ENCODE results near the gene IRX2. TPM values are rescaled to one million over a fixed set of nuclear protein-coding genes. Genes with fewer than 3 reads are reported as not detected.

The IRX2 gene
- total and polyA plus RNA-seq, 2 of the 8 experiments (the other 6 are each of a cell fraction or from before 2014, with no cell fraction given), result 23.4 to 40.4 TPM

DNA sequence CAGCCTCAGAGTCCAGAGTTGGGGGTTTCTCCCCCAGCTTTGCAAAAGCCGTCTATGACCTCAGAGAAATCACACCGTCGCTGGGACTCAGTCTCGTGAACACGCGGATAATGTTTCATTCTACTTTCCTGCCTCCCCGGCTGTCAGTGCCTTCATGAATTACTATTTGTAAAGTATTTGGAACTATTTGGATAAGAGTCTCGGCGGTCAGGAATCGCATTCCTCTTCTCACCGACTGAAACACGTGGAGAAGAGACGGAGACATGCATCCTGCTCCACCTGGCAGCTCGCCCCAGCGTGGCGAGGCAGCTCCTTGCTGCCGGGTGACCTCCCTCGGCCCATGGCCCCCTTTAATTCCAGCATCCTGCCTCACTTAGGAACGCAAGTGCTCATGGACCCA is 23.9 kb downstream of the IRX2 start:
- Histone ChIP-seq H3K9me3 (ENCODE audit: insufficient read depth in 2 of 2, low read depth in 1 of 2, low read length in 1 of 2) (no peaks in the 10 kb centered on the region), H3K4ac (replicated peaks; ENCODE audit: insufficient read length, low read depth, low read length) (no peak overlapping the region), H3K56ac (replicated peaks; ENCODE audit: insufficient read length, low read depth, low read length) (no peak overlapping the region), H3K4me1 (replicated peaks in 1 of 4; ENCODE audit: control insufficient read depth in 3 of 4, insufficient read depth in 4 of 4, low read length in 3 of 4) (no peaks in the 10 kb centered on the region; a peak in 1 of 7 replicates), H4K91ac (replicated peaks; ENCODE audit: insufficient read length, low read length) (no peak overlapping the region), H3K4me3 (ENCODE audit: extremely low read depth in 1 of 4, insufficient read depth in 2 of 4, low read depth in 3 of 4, low read length in 4 of 4) (no peak overlapping the region), H2BK120ac (replicated peaks; ENCODE audit: low read depth, low read length) (no peak overlapping the region), H3K23ac (ENCODE audit: insufficient read length) (no peak overlapping the region), H4K8ac (ENCODE audit: extremely low read depth, insufficient read depth, low read length) (no peak overlapping the region), H3K18ac (ENCODE audit: extremely low read depth, low read length) (no peak overlapping the region), H3K36me3 (ENCODE audit: control insufficient read depth in 2 of 4, insufficient read depth in 4 of 4, low read length in 3 of 4) (no peaks in the 10 kb centered on the region), H2AK5ac (ENCODE audit: low read depth, low read length) (no peak overlapping the region), H3K14ac (ENCODE audit: insufficient read length) (no peak overlapping the region), H2BK15ac (ENCODE audit: low read length) (no peak overlapping the region), H3K9ac (replicated peaks in 1 of 4; ENCODE audit: extremely low read depth in 1 of 4, low read depth in 3 of 4, low read length in 3 of 4) (no peak overlapping the region), H3K79me1 (ENCODE audit: low read depth, low read length) (no peaks in the 10 kb centered on the region), H2BK12ac (ENCODE audit: low read depth, low read length) (no peak overlapping the region), H2AFZ (ENCODE audit: low read length) (no peak overlapping the region), H3K27me3 (replicated peaks in 1 of 4; ENCODE audit: control insufficient read depth in 3 of 4, extremely low read depth in 1 of 4, insufficient read depth in 3 of 4, low read length in 3 of 4) (peaks cover 0 to 3% (median 0%) of the 10 kb centered on the region in 4 experiments; a peak in 1 of 7 replicates), H4K20me1 (replicated peaks in 1 of 2; ENCODE audit: control insufficient read depth in 1 of 2, insufficient read depth in 2 of 2, low read length in 2 of 2) (peaks cover 0 to 1% of the 10 kb centered on the region in 2 experiments), H3K4me2 (ENCODE audit: insufficient read depth in 1 of 2, low read depth in 2 of 2, low read length in 2 of 2) (no peak overlapping the region), H2BK20ac (ENCODE audit: low read length) (no peak overlapping the region), H3K79me2 (ENCODE audit: control insufficient read depth in 1 of 2, insufficient read depth in 2 of 2, low read length in 2 of 2) (no peaks in the 10 kb centered on the region), H4K5ac (ENCODE audit: insufficient read length, low read depth, low read length) (no peak overlapping the region), H2BK5ac (ENCODE audit: low read depth, low read length) (no peak overlapping the region), H3K27ac (ENCODE audit: low read depth, low read length) (no peak overlapping the region), H3K23me2 (ENCODE audit: low read depth, low read length) (no peaks in the 10 kb centered on the region)
- ChIA-PET POLR2A (ENCODE audit: partially characterized antibody) (no interaction called here), CTCF (ENCODE audit: partially characterized antibody) (interaction anchor here (1.0 to 1.1 kb wide), 3 partner anchors 22 to 131 kb away, joined by 3 read pairs; no protein-coding TSS in a partner anchor)
- DNase-seq (ENCODE audit: low read depth in 1 of 2, low spot score in 2 of 2) (no peak), FAIRE-seq (no peak)
- TF ChIP-seq RFX5 (IDR thresholded peaks at IDR 0.05; ENCODE audit: borderline replicate concordance, low read depth, low read length), result no peak
- TF ChIP-seq, protein P1, sequence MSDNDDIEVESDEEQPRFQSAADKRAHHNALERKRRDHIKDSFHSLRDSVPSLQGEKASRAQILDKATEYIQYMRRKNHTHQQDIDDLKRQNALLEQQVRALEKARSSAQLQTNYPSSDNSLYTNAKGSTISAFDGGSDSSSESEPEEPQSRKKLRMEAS (IDR thresholded peaks at IDR 0.05), result 0 out of 2 replicates have a peak, but pooled peaks have one; percentile 22
- WGBS, 2 experiments (ENCODE audit: extremely low coverage in 1 of 2, insufficient coverage in 1 of 2, insufficient read length in 1 of 2, insufficient replicate concordance in 2 of 2, low coverage in 1 of 2, low lambda C conversion rate in 2 of 2, missing lambda C conversion rate in 1 of 2), result 82% methylated on average over 19 of the region's 19 CpGs; no CpG with 5 or more reads in 1 of the 2 experiments
